ENCODE results near the gene SLC25A26. TPM values are rescaled to one million over a fixed set of nuclear protein-coding genes. Genes with fewer than 3 reads are reported as not detected.
A peak's percentile ranks its signal among the peaks of the same experiment; 100 is the strongest.

The SLC25A26 gene
- total and polyA plus RNA-seq, 12 donors: 12.1 to 44.2 (median 31.0) TPM

GRCh38 chr3:66394019-66394752 is 173.4 kb downstream of the SLC25A26 start:
- DNase-seq: no peak
- TF ChIP-seq CTCF (IDR thresholded peaks at IDR 0.05): no peak
- intact Hi-C loops (cut with DNase I): no loop called here
- H3K36me3 ChIP-seq: peaks cover 0 to 97% (median 32%) of the 10 kb centered on the region in 9 donors
- peaks cover 5 to 57% (median 34%) of the 10 kb centered on the region in 9 donors for H3K4me1 ChIP-seq
- H3K9me3 ChIP-seq: no peaks in the 10 kb centered on the region
- peak in 3 of 8 donors; percentile 2 to 27 (median 27) for ATAC-seq
- H3K27ac ChIP-seq: peak overlapping the region in 8 of 10 donors; percentile 23 to 73 (median 45)
- H3K27me3 ChIP-seq: no peaks in the 10 kb centered on the region
- 57 to 58% methylated on average over 12 of the region's 12 CpGs for WGBS, 2 donors
- H3K4me3 ChIP-seq: peak overlapping the region in 1 of 10 donors; percentile 16

GRCh38 chr3:66394753-66395249 is 174.0 kb downstream of the SLC25A26 start:
- intact Hi-C loops (cut with DNase I): no loop called here
- H3K27me3 ChIP-seq: no peaks in the 10 kb centered on the region
- no peak overlapping the region for H3K4me3 ChIP-seq
- no peak for DNase-seq
- H3K9me3 ChIP-seq: no peaks in the 10 kb centered on the region
- peaks cover 5 to 57% (median 34%) of the 10 kb centered on the region in 9 donors for H3K4me1 ChIP-seq
- TF ChIP-seq CTCF (IDR thresholded peaks at IDR 0.05): no peak
- peak overlapping the region in 7 of 10 donors; percentile 1 to 73 (median 44) for H3K27ac ChIP-seq
- 70 to 73% methylated on average over 8 of the region's 8 CpGs for WGBS, 2 donors
- ATAC-seq: peak in 4 of 8 donors; percentile 16 to 41 (median 26)
- H3K36me3 ChIP-seq: peaks cover 0 to 99% (median 36%) of the 10 kb centered on the region in 9 donors

- intact Hi-C loops (cut with DNase I): no loop called here
- peak overlapping the region in 2 of 10 donors; percentile 44 to 73 for H3K27ac ChIP-seq
- WGBS, 2 donors: 94 to 95% methylated on average over 10 of the region's 10 CpGs
- no peak for DNase-seq
- H3K4me1 ChIP-seq: peaks cover 5 to 60% (median 35%) of the 10 kb centered on the region in 9 donors
- ATAC-seq: no peak
- H3K27me3 ChIP-seq: no peaks in the 10 kb centered on the region
- no peaks in the 10 kb centered on the region for H3K9me3 ChIP-seq
- TF ChIP-seq CTCF (IDR thresholded peaks at IDR 0.05): no peak
- H3K4me3 ChIP-seq: no peak overlapping the region
- peaks cover 0 to 95% (median 36%) of the 10 kb centered on the region in 9 donors for H3K36me3 ChIP-seq
These were observed 174.8 kb downstream of the SLC25A26 start for GRCh38 chr3:66395635-66396034.

DNA sequence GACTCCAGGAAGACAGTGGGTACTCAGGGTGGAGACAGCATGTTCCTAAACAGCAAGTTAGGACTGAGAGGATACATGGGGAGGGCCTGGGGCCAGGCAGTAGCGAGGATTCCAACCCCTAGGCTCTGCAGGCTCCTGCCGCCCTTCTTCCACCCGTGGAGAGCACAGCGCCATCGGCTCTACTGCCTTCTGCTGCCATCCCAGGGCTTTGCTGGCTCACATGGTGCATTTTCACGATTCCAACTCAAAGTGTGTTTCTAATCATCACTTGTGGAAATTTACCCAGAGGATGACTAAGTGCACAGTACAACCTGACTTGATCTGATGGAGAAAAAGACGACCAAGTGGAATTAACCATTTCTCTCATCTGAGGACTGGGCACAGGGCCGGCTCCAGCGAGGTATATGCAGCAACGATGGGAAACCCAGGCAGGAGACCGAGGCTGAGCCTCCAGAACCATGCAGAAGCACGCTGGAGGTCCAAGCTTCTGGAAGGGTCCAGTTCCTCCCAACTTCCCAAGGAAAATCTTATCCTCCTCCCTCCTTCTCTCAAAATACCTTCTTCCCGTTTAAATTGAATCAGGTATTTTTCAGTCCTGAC is 175.5 kb downstream of the SLC25A26 start:
- peaks cover 5 to 61% (median 40%) of the 10 kb centered on the region in 9 donors for H3K4me1 ChIP-seq
- H3K27ac ChIP-seq: peak overlapping the region in 1 of 10 donors; percentile 73
- DNase-seq: no peak

More for the DNA sequence above, 175.5 kb downstream of the SLC25A26 start:
- Histone ChIP-seq H3K36me3 (peaks cover 0 to 91% (median 36%) of the 10 kb centered on the region in 9 donors), H3K4me3 (no peak overlapping the region), H3K27me3 (no peaks in the 10 kb centered on the region), H3K9me3 (no peaks in the 10 kb centered on the region)
- no peak for TF ChIP-seq CTCF (IDR thresholded peaks at IDR 0.05)
- intact Hi-C loops (cut with DNase I): no loop called here
- ATAC-seq: no peak
- 95 to 96% methylated on average over 13 of the region's 13 CpGs for WGBS, 2 donors

Data from heart right ventricle (tissue), 16 donors.